ENCODE results near the gene PPT2. TPM values are rescaled to one million over a fixed set of nuclear protein-coding genes. Genes with fewer than 3 reads are reported as not detected.
"Not testable (repeated sequence)": the region's sequence is repeated elsewhere in the genome, so short reads cannot be mapped to it uniquely, and the experiment has no call there.

PPT2 gene
- total and polyA plus RNA-seq, 2 experiments from 2014 or later = 50.2 to 147 TPM

- Histone ChIP-seq H3K36me3 (no peaks in the 10 kb centered on the region), H3K9me3 (ENCODE audit: low read depth) (no peaks in the 10 kb centered on the region), H3K27me3 (no peaks in the 10 kb centered on the region), H3K27ac (no peak overlapping the region), H3K4me3 (no peak overlapping the region), H3K4me1 (ENCODE audit: low read depth) (no peaks in the 10 kb centered on the region)
- no peak for TF ChIP-seq CTCF (IDR thresholded peaks at IDR 0.05; ENCODE audit: low read depth, low read length)
- no peak for DNase-seq (ENCODE audit: low read depth in 1 of 2, low spot score in 1 of 2)
Observed at GRCh38 chr6:32210191-32210601, 56.3 kb downstream of the PPT2 start.

GRCh38 chr6:32211432-32211831 is 57.5 kb downstream of the PPT2 start:
- not testable (repeated sequence) for H3K27ac ChIP-seq; H3K36me3 ChIP-seq; H3K4me1 ChIP-seq (ENCODE audit: low read depth); H3K9me3 ChIP-seq (ENCODE audit: low read depth); H3K27me3 ChIP-seq; DNase-seq (ENCODE audit: low read depth in 1 of 2, low spot score in 1 of 2); H3K4me3 ChIP-seq

GRCh38 chr6:32212076-32212760 is 58.3 kb downstream of the PPT2 start:
- H3K4me1 ChIP-seq (ENCODE audit: low read depth) = no peaks in the 10 kb centered on the region
- H3K27me3 ChIP-seq = no peaks in the 10 kb centered on the region
- no peaks in the 10 kb centered on the region for H3K9me3 ChIP-seq (ENCODE audit: low read depth)
- no peak for TF ChIP-seq CTCF (IDR thresholded peaks at IDR 0.05; ENCODE audit: low read depth, low read length)
- H3K36me3 ChIP-seq = no peaks in the 10 kb centered on the region
- H3K4me3 ChIP-seq = no peak overlapping the region
- DNase-seq (ENCODE audit: low read depth in 1 of 2, low spot score in 1 of 2) = no peak
- no peak overlapping the region for H3K27ac ChIP-seq

Other genes with a start within 250 kb of the PPT2 start
- gene C2, start 226.4 kb upstream of the PPT2 start, total RNA-seq = 1.9 TPM in 2 replicates
- gene C2, start 226.4 kb upstream of the PPT2 start, polyA plus RNA-seq = 0.48 and 1.5 TPM in 2 replicates
- 0.42 and 0.66 TPM in 2 replicates for gene CFB, start 208.0 kb upstream of the PPT2 start, total RNA-seq
- 1.3 TPM in 1 of 2 replicates, not detected in the other for gene CFB, start 208.0 kb upstream of the PPT2 start, polyA plus RNA-seq
- 165 and 186 TPM in 2 replicates for gene NELFE, start 195.2 kb upstream of the PPT2 start, total RNA-seq
- gene NELFE, start 195.2 kb upstream of the PPT2 start, polyA plus RNA-seq = 146 and 201 TPM in 2 replicates
- gene SKIC2, start 195.0 kb upstream of the PPT2 start, total RNA-seq = 36.4 and 62.6 TPM in 2 replicates
- gene SKIC2, start 195.0 kb upstream of the PPT2 start, polyA plus RNA-seq = 53.1 and 68.5 TPM in 2 replicates
- gene DXO, start 182.0 kb upstream of the PPT2 start, total RNA-seq = 36.7 and 44.9 TPM in 2 replicates
- 37.6 and 49.9 TPM in 2 replicates for gene DXO, start 182.0 kb upstream of the PPT2 start, polyA plus RNA-seq
- gene C4A, start 172.1 kb upstream of the PPT2 start, total RNA-seq = 2.1 and 2.2 TPM in 2 replicates
- gene C4A, start 172.1 kb upstream of the PPT2 start, polyA plus RNA-seq = 1.9 and 2.5 TPM in 2 replicates
- gene C4B, start 139.3 kb upstream of the PPT2 start, total RNA-seq = 4.1 and 4.2 TPM in 2 replicates
- gene C4B, start 139.3 kb upstream of the PPT2 start, polyA plus RNA-seq = 2.7 and 5.8 TPM in 2 replicates
- 0.92 and 1.0 TPM in 2 replicates for gene CYP21A2, start 115.7 kb upstream of the PPT2 start, total RNA-seq
- gene CYP21A2, start 115.7 kb upstream of the PPT2 start, polyA plus RNA-seq = 0.62 TPM in 1 of 2 replicates, not detected in the other
- gene TNXB, start 44.8 kb upstream of the PPT2 start, total RNA-seq = 3.0 and 9.3 TPM in 2 replicates
- gene TNXB, start 44.8 kb upstream of the PPT2 start, polyA plus RNA-seq = 0.92 and 1.7 TPM in 2 replicates
- gene ATF6B, start 25.9 kb upstream of the PPT2 start, total RNA-seq = 39.7 and 60.8 TPM in 2 replicates
- 43.0 and 49.5 TPM in 2 replicates for gene ATF6B, start 25.9 kb upstream of the PPT2 start, polyA plus RNA-seq
- 7.0 and 7.7 TPM in 2 replicates for gene FKBPL, start 23.9 kb upstream of the PPT2 start, total RNA-seq
- 10.0 and 14.2 TPM in 2 replicates for gene FKBPL, start 23.9 kb upstream of the PPT2 start, polyA plus RNA-seq
- 0.78 and 4.4 TPM in 2 replicates for gene PRRT1, start 2.2 kb upstream of the PPT2 start, total RNA-seq
- gene PRRT1, start 2.2 kb upstream of the PPT2 start, polyA plus RNA-seq = 4.9 and 6.2 TPM in 2 replicates
- gene EGFL8, start 10.5 kb downstream of the PPT2 start, total RNA-seq = 10.2 and 18.7 TPM in 2 replicates
- gene EGFL8, start 10.5 kb downstream of the PPT2 start, polyA plus RNA-seq = 10.1 and 15.2 TPM in 2 replicates
- 128 and 146 TPM in 2 replicates for gene AGPAT1, start 21.9 kb downstream of the PPT2 start, total RNA-seq
- gene AGPAT1, start 21.9 kb downstream of the PPT2 start, polyA plus RNA-seq = 69.3 and 69.6 TPM in 2 replicates
- gene RNF5, start 24.3 kb downstream of the PPT2 start, total RNA-seq = 180 and 188 TPM in 2 replicates
- 232 and 237 TPM in 2 replicates for gene RNF5, start 24.3 kb downstream of the PPT2 start, polyA plus RNA-seq
- gene AGER, start 30.1 kb downstream of the PPT2 start, total RNA-seq = 5.0 and 13.5 TPM in 2 replicates
- gene AGER, start 30.1 kb downstream of the PPT2 start, polyA plus RNA-seq = 4.8 and 9.8 TPM in 2 replicates
- gene PBX2, start 36.1 kb downstream of the PPT2 start, total RNA-seq = 124 and 130 TPM in 2 replicates
- gene PBX2, start 36.1 kb downstream of the PPT2 start, polyA plus RNA-seq = 17.3 and 23.9 TPM in 2 replicates
- gene GPSM3, start 38.5 kb downstream of the PPT2 start, total RNA-seq = 16.7 and 18.0 TPM in 2 replicates
- gene GPSM3, start 38.5 kb downstream of the PPT2 start, polyA plus RNA-seq = 14.5 and 17.4 TPM in 2 replicates
- gene NOTCH4, start 69.9 kb downstream of the PPT2 start, total RNA-seq = 5.0 and 5.4 TPM in 2 replicates
- 3.2 and 7.2 TPM in 2 replicates for gene NOTCH4, start 69.9 kb downstream of the PPT2 start, polyA plus RNA-seq
- gene TSBP1, start 217.8 kb downstream of the PPT2 start, total RNA-seq = not detected in 2 replicates
- gene TSBP1, start 217.8 kb downstream of the PPT2 start, polyA plus RNA-seq = not detected in 2 replicates

Measured in cardiac muscle cell (in vitro differentiated cells and primary cell).